ENCODE measurements around the gene WDR5B.

WDR5B gene

GRCh38 chr3:122409446-122409845, 6.4 kb downstream of the WDR5B start:
- DNase-seq (ENCODE audit: low read depth), result no peak

GRCh38 chr3:122407946-122408345, 7.9 kb downstream of the WDR5B start:
- no peak for DNase-seq (ENCODE audit: low read depth)

GRCh38 chr3:122406198-122406597, 9.7 kb downstream of the WDR5B start:
- no peak for DNase-seq (ENCODE audit: low read depth)

- no peak for DNase-seq (ENCODE audit: low read depth)
These were observed 10.8 kb downstream of the WDR5B start for GRCh38 chr3:122405015-122405414.

GRCh38 chr3:122403489-122403888, 12.4 kb downstream of the WDR5B start:
- peak; percentile 67 for DNase-seq (ENCODE audit: low read depth)

- no peak for DNase-seq (ENCODE audit: low read depth)
These were observed 16.9 kb downstream of the WDR5B start for GRCh38 chr3:122398920-122399319.

GRCh38 chr3:122397201-122397600, 18.7 kb downstream of the WDR5B start:
- peak; percentile 33 for DNase-seq (ENCODE audit: low read depth)

- DNase-seq (ENCODE audit: low read depth), result no peak
These were observed 19.4 kb downstream of the WDR5B start for GRCh38 chr3:122396511-122396910.

GRCh38 chr3:122395582-122395981, 20.3 kb downstream of the WDR5B start:
- peak; percentile 12 for DNase-seq (ENCODE audit: low read depth)

GRCh38 chr3:122394173-122394572, 21.7 kb downstream of the WDR5B start:
- DNase-seq (ENCODE audit: low read depth), result peak; percentile 38

GRCh38 chr3:122392868-122393844, 22.7 kb downstream of the WDR5B start:
- peak; percentile 65 for DNase-seq (ENCODE audit: low read depth)

- DNase-seq (ENCODE audit: low read depth), result no peak
These were observed 24.0 kb downstream of the WDR5B start for GRCh38 chr3:122391681-122392446.

- no peak for DNase-seq (ENCODE audit: low read depth)
These were observed 25.2 kb downstream of the WDR5B start for GRCh38 chr3:122390665-122391064.

- DNase-seq (ENCODE audit: low read depth), result no peak
These were observed 26.0 kb downstream of the WDR5B start for GRCh38 chr3:122389892-122390291.

- DNase-seq (ENCODE audit: low read depth), result no peak
These were observed 26.7 kb downstream of the WDR5B start for GRCh38 chr3:122389197-122389596.

GRCh38 chr3:122387709-122388108, 28.2 kb downstream of the WDR5B start:
- DNase-seq (ENCODE audit: low read depth), result no peak

GRCh38 chr3:122383771-122384697, 31.8 kb downstream of the WDR5B start, which contains the start of gene FAM162A:
Gene FAM162A (plus strand): TSS chr3:122384182. CDS start chr3:122384266, 84 bp downstream.
- peak; percentile 91 for DNase-seq (ENCODE audit: low read depth)

- DNase-seq (ENCODE audit: low read depth), result peak; percentile 85
These were observed 32.8 kb downstream of the WDR5B start, which contains the start of gene MIX23 for GRCh38 chr3:122382888-122383666. Gene MIX23 (minus strand): TSS chr3:122383231. CDS start chr3:122383224, 7 bp downstream.

- DNase-seq (ENCODE audit: low read depth), result no peak
These were observed 37.9 kb downstream of the WDR5B start for GRCh38 chr3:122377975-122378374.

- no peak for DNase-seq (ENCODE audit: low read depth)
These were observed 41.8 kb downstream of the WDR5B start for GRCh38 chr3:122374034-122374433.

- DNase-seq (ENCODE audit: low read depth), result no peak
These were observed 49.5 kb downstream of the WDR5B start for GRCh38 chr3:122366379-122366749.

All from EH (cell line).